NCI-H2227 (cell line): ENCODE measurements around the gene FCHO2.
"Not testable (repeated sequence)": the region's sequence is repeated elsewhere in the genome, so short reads cannot be mapped to it uniquely, and the experiment has no call there.

ENCODE experiments used
- DNase-seq: peaks from one replicate; lab custom pipeline; 2025; ENCODE audit not compliant: unreplicated experiment; lab: John Stamatoyannopoulos, UW

FCHO2 gene, protein sequence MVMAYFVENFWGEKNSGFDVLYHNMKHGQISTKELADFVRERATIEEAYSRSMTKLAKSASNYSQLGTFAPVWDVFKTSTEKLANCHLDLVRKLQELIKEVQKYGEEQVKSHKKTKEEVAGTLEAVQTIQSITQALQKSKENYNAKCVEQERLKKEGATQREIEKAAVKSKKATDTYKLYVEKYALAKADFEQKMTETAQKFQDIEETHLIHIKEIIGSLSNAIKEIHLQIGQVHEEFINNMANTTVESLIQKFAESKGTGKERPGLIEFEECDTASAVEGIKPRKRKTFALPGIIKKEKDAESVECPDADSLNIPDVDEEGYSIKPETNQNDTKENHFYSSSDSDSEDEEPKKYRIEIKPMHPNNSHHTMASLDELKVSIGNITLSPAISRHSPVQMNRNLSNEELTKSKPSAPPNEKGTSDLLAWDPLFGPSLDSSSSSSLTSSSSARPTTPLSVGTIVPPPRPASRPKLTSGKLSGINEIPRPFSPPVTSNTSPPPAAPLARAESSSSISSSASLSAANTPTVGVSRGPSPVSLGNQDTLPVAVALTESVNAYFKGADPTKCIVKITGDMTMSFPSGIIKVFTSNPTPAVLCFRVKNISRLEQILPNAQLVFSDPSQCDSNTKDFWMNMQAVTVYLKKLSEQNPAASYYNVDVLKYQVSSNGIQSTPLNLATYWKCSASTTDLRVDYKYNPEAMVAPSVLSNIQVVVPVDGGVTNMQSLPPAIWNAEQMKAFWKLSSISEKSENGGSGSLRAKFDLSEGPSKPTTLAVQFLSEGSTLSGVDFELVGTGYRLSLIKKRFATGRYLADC

DNA sequence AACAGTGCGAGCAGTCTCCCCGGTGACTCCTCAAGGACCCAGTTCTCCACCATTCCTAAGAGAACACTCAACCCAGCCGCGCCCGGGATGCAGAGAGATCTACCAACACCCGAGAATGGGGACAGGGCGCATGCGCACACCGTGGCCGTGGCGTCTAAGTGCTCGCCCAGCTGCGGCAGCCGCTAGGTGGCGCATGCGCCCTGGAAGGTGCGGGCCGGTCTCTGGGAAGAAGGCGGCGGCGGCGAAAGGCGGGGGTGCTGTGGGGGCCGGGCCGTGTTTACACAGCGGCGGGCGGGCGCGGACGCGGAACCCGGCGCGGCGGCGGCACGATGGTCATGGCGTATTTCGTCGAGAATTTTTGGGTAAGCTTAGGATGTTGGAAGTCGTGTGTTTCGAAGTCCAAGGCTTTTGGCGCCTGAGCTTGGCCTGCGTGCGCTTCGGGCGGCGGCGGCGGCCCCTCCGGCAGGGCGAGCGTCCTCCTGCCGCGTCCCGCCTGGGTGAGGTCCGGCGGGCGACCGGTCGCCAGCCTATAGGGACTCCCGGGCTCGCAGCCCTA, at the start of gene FCHO2:
Gene FCHO2 (plus strand): TSS at position 274 of the 556 bp plus-strand sequence. CDS start 56 bp downstream, at position 330.
- DNase-seq = peak; percentile 95

DNA sequence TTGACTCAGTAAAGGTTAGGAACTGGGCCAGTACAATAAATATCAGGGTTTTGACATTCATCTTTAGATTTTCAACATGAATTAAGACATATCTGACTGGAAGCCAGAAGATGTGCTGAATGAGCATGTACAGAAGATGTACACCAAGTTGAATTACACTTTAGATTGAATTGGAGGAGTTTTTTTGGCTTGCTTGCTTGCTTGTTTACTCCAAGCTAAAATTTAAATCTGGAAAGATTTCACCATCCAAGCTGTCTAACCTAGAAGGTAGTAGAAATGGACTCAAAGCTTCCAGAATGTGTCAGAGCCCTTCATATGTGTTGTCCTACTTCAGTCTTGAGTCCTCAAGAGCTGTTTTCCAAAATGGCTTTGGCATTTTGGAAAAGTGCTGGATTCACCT, 49.0 kb upstream of the FCHO2 start:
- no peak for DNase-seq

DNA sequence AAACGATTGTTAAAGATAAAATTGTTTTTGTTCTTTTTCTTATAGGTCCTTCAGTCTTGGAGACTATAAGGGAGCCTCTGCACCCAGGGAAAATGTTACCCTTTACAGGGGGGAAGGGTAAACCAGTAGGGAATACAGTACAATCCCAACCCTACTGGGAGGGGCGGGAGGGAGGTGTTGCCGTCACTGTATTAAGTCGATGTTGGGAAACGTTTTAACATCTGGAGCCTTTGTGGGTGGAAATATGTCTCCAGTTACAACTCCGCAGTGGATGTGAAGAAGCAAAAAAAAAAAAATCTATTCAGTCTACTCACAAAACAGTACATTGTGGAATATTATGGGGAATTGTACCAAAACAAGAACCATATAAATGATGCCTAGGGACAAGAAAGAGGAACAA, 47.2 kb upstream of the FCHO2 start:
- no peak for DNase-seq

DNA sequence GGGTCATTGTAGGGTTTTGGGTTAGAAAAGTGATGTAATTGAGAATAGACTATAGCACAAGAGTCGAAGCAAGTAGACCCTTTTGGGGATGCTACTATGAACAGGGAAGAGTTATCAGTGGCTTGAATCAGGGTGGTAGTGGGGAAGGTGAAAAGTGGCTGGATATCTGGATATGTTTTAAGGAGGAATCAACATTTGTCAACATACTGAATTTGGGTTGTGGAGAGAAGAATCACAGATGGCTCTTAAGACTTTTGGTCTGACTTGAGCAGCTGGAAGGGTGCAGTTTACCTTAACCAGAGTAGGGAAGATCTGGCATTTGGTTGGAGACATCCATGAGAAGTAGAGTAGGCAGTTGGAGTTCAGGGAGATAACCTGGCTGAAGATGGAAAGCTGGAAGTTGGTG, 38.5 kb upstream of the FCHO2 start:
- no peak for DNase-seq

DNA sequence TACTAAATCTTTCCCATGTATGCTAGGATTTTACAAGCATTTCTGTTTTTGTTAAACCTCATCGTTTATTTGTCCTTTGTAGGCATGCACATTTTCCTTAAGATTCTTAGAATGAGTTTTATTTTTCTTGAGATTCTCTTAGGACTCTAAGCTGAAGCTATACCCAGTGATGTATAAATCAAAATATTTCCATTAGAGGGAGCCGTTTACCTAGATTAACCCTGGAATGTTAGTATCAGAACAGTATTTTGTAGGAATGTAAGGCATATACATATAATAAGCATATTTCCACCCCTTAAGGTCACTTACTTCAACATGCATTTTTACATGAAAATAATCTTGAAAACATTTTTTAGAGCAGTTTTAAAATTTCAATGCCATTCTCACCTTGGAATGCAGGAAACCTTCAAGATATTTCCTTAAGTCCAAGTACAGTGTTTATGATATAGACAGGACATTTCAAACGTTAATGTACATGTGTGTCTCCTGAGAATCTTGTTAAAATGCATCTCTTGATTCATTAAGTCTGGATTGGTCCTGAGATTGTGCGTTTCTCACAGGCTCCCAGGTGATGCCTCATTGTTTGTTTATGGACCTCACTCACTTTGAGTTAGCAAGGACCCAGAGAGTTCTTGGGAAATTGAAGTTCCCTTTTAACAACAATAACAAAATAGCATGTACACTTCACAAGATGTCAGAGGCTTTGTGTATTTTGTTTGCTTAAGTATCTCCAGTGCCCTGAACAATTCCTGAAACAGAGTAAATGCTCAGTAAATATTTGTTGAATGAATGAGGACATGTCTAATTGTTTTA, 34.9 kb upstream of the FCHO2 start:
- peak; percentile 8 for DNase-seq

DNA sequence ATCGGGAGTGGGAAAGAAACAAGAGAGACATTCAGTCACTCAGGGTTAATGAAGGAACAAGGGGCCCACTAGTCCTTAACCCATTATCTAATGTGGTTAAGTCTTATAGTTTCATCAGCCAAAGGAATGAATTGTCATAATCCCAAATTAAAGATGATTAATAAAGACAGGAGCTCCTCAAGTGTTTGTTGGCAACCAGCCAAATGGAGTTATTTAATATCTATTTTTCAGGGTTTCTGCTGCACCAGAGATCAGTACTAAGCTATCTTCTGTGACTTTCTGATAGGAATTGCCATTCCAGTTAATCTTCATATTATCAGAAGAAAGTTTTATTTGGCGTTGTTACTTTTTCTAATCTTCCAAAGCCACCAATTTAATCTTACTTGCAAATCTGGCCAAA, 34.0 kb upstream of the FCHO2 start:
- no peak for DNase-seq

DNA sequence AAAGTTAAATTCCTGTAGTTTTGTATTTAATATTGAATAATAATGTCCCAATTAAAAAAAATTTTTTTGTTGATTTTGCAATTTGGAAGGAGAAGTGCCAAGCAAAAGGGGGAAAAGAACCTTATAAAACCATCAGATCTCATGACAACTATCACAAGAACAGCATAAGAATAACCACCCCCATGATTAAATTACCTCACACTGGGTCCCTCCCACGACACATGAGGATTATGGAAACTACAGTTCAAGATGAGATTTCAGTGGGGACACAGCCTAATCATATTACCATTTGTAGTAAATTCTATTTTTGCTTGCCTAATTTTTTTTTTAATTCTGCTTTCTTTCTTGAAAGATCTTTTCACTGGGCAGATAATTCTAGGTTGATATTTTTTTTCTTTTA, 33.4 kb upstream of the FCHO2 start:
- no peak for DNase-seq

DNA sequence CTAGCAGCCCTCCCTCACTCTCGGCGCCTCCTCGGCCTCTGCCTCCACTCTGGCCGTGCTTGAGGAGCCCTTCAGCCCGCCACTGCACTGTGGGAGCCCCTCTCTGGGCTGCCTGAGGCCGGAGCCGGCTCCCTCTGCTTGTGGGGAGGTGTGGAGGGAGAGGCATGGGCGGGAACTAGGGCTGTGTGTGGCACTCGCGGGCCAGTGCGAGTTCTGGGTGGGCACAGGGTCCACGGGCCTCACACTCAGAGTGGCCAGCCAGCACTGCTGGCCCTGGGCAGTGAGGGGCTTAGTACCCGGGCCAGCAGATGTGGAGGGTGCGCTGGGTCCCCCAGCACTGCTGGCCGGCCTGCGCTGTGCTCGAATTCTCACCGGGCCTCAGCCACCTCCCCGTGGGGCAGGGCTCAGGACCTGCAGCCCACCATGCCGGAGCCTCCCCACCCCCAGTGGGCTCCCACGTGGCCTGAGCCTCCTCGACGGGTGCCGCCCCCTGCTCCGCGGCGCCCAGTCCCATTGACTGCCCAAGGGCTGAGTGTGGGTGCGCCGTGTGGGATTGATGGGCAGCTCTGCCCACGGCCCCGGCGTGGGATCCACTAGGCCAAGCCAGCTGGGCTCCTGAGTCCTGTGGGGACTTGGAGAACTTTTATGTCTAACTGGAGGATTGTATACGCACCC, 30.4 kb upstream of the FCHO2 start:
- DNase-seq = no peak

DNA sequence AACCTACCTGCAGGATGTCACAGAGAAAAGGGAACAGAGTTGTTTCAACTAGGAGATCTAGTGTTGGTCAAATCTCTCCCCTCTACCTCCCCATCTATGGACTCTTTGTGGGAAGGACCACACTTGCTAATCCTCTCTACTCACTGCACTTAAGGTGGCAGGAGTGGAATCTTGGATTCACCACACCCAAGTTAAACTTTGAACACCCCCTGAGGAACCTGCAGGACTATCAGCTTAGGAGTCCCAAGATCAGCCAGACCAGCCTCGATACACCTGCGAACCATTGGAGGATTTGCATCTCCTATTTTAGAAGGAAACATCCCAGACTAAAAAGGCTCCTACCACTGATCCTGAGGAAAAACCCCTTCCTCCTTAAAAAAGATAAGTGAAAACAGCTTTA, 23.2 kb upstream of the FCHO2 start:
- not testable (repeated sequence) for DNase-seq

DNA sequence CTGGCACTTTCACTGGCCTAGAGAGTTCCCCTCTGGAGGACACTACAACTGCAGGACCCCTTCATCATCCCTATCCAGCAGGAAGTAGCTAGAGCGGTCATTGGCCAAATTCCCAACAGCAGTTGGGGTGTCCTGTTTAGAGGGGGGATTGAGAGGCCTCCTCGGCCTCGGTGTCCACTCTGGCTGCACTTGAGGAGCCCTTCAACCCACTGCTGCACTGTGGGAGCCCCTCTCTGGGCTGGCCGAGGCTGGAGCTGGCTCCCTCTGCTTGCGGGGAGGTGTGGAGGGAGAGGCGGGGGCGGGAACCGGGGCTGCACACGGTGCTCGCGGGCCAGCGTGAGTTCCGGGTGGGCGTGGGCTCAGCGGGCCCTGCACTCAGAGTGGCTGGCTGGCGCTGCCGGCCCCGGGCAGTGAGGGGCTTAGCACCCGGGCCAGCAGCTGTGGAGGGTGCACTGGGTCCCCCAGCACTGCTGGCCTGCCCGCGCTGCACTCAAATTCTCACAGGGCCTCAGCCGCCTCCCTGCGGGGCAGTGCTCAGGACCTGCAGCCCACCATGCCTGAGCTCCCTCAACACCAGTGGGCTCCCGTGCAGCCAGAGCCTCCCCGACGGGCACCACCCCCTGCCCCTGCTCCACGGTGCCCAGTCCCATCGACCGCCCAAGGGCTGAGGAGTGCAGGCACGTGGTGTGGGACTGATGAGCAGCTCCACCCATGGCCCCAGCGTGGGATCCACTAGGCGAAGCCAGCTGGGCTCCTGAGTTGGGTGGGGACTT, 20.7 kb upstream of the FCHO2 start:
- not testable (repeated sequence) for DNase-seq

DNA sequence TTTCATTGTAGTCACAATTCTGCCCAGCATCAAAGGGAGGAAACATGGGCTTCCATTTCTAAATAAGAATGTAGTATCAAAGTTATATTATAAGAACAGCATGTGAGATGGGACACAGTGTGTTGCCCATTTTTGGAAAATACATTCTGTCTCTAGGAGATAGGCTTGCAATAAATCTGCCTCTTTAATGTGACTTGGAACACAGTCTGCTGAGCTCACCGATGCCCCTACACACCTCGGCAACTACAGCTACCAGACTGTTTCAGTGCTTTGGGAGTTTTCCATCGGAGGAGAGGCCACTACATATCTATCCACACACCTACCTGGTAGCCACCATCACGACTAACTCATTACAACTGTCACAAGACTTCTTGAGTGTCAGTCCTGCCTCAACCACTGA, 18.9 kb upstream of the FCHO2 start:
- no peak for DNase-seq

DNA sequence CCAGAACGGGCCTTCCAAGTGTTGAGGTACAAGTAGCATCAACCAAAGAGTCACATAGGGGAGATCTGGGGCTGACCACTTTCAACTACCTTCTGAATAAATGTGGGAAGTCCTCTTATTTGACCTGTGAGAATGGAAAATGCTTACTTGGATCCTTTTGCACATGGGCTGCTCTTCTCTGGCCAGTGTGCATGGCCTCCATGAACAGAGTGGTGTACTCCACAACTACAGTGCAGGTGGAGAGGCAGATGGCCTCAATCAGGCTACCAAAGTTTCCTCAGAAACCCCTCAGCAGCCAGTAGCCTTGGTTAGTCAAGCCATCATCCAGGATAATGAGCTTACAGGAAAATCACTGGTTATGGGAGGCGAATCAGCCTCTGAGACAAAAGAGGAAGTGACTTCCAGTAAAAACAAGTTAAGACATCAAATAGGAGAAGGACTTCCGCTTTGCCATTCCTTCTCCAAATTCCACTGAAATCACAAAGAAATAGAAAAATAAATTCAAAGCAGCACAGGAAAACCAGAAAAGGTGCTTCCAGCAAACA, 18.3 kb upstream of the FCHO2 start:
- no peak for DNase-seq

DNA sequence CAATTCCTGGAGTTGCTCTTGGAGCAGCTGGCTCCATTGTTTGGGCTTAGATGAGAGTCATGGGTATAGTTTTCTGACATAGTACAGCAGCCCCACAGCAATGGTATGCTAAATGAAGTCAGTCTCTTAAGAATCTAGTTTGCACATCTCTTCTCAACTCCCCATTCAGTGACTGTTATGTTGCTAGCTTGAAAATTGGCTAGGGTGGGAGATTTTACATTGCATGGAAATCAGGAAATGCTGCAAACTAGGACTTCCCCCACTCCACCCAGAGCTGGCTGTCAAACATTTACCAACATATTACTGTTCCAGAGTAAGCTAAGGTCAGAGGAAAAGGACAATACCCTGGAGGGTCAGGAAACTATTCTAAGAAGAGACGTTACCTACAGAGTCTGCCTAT, 17.6 kb upstream of the FCHO2 start:
- no peak for DNase-seq

DNA sequence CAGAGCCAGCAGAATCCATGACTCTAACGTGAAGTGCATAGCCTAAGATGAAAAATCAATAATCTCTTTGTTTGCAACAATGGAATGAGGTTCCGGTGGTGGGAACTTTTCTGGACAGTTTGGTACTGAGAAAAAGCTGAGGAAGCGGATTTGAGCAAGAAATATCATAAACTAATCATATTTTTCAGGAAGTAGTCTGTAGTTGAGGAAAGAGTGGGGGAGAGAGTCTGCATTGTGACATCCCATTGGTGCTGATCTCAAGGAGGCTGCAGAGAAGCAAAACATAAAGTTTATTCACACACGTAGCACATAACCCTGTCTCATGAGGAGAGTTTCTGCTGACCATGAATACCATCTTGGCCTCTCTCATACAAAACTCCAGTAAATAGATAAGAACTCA, 15.8 kb upstream of the FCHO2 start:
- no peak for DNase-seq

DNA sequence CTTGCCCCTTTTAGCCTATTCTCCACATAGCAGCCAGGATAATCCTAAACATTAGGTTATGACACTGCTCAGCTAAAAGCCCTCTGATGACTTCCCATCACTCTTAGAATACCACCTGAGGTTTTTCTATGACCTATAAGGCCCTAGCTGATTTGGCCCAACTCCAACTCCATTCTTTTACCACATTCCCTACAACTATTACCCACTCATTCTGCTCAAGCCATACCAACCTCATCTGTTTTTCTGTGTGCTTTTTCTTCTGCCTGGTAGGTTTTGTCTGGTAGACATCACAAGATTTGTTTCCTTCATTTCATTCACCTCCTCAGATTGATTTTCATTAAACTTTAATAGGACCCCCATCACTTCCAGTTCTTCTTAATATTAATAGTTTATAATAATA, 12.5 kb upstream of the FCHO2 start:
- DNase-seq = no peak

DNA sequence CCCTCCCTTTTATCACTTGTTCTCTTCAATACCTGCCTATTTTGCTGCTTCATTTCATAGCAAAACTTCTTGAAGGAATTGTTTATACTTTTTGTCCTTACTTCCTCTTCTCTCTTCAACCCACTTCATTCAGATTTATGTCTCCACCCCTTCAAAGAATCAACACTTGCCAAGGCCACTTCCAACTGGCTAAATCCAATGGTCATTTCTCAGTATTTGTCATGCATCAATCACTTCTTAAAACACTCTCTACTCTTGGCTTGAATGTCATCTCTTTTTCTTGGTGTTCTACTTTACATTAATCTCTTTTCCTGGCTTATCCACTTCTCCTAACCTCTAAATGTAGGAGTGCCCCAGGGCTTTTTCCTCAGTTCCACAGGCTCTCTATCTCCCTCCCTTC, 8.3 kb upstream of the FCHO2 start:
- no peak for DNase-seq

DNA sequence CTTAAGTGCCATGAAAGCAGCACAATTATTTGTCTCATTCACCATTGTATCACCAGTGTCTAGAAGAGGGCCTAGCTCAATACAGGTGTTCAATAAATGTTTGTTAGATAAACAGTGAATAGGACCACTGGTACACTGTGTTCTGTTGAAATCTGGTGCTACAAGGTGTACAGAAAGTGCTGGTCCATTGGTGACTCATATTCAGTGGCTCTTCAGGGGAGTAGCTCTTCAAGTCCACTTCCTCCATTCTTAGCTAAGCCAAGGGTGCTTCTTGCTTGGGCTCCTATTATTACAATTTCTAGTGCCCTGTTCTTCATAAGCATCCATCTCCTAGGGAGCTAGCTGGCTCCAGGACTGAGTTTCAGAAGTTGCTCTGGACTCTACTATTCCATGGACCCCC, 6.4 kb upstream of the FCHO2 start:
- DNase-seq = no peak

DNA sequence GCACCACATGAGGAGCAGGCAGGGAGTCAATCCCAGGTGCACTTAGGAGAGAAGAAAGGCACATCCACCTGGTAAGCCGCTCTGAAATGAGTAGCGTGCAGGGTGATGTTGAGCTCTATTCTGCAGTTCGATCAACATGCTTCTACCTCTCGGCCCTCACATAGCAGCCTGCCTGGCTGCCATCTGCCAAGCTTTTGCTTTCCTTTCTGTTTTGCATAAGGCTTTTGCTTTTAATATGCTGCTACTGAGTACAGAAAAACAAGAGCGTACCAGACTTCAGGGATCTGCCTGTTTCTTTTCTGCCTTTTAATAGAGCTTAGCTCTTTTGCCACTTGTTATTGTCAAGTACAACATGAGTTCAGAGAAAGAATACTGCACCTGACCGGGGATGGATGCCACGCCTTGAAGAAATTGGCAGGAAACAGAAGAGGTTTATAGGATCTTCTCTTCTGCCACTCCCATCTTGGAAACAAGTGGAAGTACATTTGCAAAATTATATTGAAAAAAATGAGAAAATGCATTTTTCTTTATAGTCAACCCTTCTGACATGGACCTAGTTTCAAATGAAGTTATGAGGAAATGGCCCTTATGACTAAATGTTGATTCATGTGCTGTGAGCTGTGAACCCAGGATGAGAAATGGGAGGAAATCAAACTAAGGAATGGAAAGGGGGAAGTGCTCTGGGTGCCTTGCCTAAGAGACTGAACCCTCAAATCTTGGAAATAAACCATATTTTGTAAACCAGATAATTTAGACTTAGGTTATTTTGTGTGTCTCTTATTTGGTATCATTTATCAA, 4.0 kb upstream of the FCHO2 start:
- DNase-seq = no peak

DNA sequence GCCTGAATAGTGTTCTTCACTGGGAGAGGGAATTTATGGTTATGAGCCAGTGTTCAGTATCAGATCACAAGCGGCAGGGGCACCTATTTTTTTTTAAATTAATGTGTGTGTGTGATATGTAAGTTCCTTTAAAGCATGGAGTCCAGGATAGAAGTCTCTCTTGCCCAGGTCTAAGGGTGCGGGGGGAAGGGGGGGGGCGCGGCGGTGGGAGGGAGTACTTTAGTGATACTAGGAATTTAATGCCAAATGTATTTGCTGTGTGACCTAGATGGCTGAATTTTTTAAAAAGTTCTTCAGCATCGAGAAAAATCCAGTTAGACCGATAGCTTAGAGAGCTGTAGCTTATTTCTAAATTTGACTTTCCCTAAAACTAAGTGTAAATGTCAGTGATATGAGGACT, 1.5 kb upstream of the FCHO2 start:
- DNase-seq = no peak
